Neural crest cell (in vitro differentiated cells): ENCODE data around the gene PRDX5. TPM values are rescaled to one million over a fixed set of nuclear protein-coding genes. Genes with fewer than 3 reads are reported as not detected.
A peak's percentile ranks its signal among the peaks of the same experiment; 100 is the strongest.

ENCODE experiments used
- DNase-seq: peaks from one replicate; pipeline ENCODE4 v3.0.0; 2021; ENCODE audit warnings: low read depth, mixed read lengths, low spot score
- H3K27ac Mint-ChIP-seq: one replicate; pipeline ENCODE4 v1.8.0; 2021; ENCODE audit warnings: mild to moderate bottlenecking, mixed read lengths; ENCODE audit not compliant: unreplicated experiment
- H3K27me3 Mint-ChIP-seq: 2 replicates; pipeline ENCODE4 v1.8.0; 2021; ENCODE audit warnings: low read depth, mild to moderate bottlenecking, mixed read lengths
- H3K36me3 Mint-ChIP-seq: 2 replicates; pipeline ENCODE4 v1.8.0; 2021; ENCODE audit warnings: low read depth, mild to moderate bottlenecking, mixed read lengths
- H3K4me1 Mint-ChIP-seq: 2 replicates; pipeline ENCODE4 v1.8.0; 2021; ENCODE audit warnings: mixed read lengths
- H3K4me3 Mint-ChIP-seq: one replicate; pipeline ENCODE4 v1.8.0; 2021; ENCODE audit warnings: mild to moderate bottlenecking, mixed read lengths
- H3K9me3 Mint-ChIP-seq: 2 replicates; pipeline ENCODE4 v1.8.0; 2021; ENCODE audit warnings: mixed read lengths
- total RNA-seq: library from RNA; stranded (reverse); gene quantifications from 2 replicates; pipeline ENCODE4 v1.2.1, GENCODE V29; 2021
- TF ChIP-seq, protein P1 (sequence below): fragments of 200-600 bp; sonication (generic); conservative IDR thresholded peaks from 2 replicates; pipeline ENCODE4 v1.5.0; 2021; ENCODE audit warnings: antibody characterized with exemption, mild to moderate bottlenecking

The PRDX5 gene
- total RNA-seq, 1 donor from 2014 or later, result 148 TPM

DNA sequence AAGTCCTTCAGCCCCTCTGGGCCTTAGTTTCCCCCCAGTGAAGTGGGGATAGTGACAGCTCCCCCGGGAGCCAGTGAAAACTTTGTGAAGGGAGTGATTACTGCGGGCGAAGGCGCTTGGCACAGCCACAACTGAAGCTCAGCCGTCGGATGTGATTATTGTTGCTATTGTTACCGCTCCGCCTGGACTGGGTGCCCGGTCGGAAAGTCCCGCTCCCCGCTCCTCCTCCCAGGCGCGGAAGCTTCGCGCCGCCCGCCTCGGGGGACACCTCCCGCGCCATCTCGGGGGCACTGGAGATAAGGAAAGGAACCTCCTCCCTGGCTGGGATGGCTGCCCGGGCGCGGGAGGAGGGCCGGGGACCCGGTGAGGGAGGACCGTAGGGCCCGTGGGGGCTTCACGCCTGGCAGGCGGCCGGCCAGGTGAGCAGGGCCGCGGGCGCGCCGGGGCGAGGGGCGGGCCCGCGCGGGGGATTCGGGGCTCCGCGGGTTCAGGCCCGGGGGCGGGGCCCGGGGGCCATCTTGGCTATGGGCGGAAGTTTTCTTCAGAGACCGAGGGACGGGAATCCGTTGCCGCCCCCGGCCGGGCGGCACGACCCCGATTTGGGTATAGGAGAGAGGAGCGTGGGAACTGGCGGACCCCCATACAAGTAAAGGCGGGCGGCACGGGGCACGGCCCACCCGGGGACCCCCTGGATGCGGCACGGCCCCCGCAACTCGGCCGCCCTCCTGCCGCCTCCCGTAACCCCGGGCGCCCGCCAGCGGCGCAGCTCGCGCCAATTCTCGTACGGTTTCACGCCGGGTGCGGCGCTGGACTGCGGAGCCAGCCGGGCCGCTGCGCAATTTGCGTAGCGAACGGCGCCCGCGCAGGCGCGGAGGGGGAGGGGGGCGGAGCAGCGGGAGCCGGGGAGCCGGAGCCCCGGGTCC is 32.7 kb upstream of the PRDX5 start, which contains the start of gene GPR137:
TSS of gene GPR137 (plus strand) at position 887 of the 923 bp plus-strand sequence. CDS start 677 bp downstream, outside the sequence.
- no peaks in the 10 kb centered on the region for H3K9me3 Mint-ChIP-seq
- H3K4me1 Mint-ChIP-seq, result peaks cover 15% of the 10 kb centered on the region
- TF ChIP-seq, protein P1, sequence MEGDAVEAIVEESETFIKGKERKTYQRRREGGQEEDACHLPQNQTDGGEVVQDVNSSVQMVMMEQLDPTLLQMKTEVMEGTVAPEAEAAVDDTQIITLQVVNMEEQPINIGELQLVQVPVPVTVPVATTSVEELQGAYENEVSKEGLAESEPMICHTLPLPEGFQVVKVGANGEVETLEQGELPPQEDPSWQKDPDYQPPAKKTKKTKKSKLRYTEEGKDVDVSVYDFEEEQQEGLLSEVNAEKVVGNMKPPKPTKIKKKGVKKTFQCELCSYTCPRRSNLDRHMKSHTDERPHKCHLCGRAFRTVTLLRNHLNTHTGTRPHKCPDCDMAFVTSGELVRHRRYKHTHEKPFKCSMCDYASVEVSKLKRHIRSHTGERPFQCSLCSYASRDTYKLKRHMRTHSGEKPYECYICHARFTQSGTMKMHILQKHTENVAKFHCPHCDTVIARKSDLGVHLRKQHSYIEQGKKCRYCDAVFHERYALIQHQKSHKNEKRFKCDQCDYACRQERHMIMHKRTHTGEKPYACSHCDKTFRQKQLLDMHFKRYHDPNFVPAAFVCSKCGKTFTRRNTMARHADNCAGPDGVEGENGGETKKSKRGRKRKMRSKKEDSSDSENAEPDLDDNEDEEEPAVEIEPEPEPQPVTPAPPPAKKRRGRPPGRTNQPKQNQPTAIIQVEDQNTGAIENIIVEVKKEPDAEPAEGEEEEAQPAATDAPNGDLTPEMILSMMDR, result no peak
- peak within 1 kb of the TSS; percentile 27 for H3K27ac Mint-ChIP-seq
- DNase-seq, result peak; percentile 95
- H3K4me3 Mint-ChIP-seq, result peak within 1 kb of the TSS; percentile 92
- H3K36me3 Mint-ChIP-seq, result no peaks in the 10 kb centered on the region
- peaks cover 21% of the 10 kb centered on the region for H3K27me3 Mint-ChIP-seq

DNA sequence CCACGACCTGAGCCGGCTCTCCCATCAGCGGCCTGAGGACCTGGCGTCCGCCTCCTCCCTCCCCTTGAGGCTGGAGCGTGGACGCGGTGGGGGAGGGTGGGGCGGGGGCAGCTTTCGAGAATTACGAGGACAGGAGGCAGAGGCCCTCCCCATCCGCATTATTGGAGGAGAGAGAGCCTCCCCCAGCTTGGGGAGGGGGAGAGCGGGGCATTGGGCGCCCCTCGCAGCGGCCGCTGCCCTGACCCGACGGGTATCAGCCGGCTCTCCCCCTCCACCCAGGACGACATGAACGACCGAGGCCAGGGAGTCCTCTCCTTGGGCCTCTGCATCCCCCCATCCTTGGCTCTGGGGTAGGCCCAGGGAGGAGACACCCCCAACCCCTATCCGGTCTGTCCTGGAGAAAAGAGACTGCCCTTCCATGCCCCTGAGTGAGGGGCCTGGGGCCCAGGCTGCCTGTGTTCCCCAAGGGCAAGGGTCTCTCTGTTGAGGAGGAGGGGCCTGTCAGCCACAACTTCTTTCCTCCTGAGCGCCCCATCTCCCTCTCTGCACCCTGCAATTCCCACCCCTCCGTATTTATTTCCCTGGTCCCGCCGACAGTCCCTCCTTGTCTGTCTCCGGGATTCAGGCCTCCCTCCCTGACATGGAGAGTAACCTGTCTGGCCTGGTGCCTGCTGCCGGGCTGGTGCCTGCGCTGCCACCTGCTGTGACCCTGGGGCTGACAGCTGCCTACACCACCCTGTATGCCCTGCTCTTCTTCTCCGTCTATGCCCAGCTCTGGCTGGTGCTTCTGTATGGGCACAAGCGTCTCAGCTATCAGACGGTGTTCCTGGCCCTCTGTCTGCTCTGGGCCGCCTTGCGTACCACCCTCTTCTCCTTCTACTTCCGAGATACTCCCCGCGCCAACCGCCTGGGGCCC is 31.8 kb upstream of the PRDX5 start:
- Mint-ChIP-seq H3K27me3 (peaks cover 30% of the 10 kb centered on the region), H3K4me3 (peak overlapping the region; percentile 89), H3K4me1 (peaks cover 19% of the 10 kb centered on the region), H3K9me3 (no peaks in the 10 kb centered on the region), H3K36me3 (no peaks in the 10 kb centered on the region), H3K27ac (no peak overlapping the region)
- DNase-seq, result no peak
- TF ChIP-seq, protein P1, result no peak

DNA sequence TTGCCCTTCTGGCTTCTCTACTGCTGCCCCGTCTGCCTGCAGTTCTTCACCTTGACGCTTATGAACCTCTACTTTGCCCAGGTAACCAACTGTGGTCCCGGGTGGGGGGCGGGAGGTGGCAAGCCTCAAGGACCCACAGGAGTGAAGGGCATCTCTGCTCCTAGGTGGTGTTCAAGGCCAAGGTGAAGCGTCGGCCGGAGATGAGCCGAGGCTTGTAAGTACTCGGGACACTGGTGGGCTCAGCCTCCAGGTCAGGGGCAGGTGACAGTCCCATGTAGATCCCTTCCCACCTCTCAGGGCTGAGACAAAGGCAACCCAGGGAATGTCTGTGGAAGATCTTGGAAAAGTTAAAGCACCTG is 31.1 kb upstream of the PRDX5 start:
- TF ChIP-seq, protein P1, result no peak

DNA sequence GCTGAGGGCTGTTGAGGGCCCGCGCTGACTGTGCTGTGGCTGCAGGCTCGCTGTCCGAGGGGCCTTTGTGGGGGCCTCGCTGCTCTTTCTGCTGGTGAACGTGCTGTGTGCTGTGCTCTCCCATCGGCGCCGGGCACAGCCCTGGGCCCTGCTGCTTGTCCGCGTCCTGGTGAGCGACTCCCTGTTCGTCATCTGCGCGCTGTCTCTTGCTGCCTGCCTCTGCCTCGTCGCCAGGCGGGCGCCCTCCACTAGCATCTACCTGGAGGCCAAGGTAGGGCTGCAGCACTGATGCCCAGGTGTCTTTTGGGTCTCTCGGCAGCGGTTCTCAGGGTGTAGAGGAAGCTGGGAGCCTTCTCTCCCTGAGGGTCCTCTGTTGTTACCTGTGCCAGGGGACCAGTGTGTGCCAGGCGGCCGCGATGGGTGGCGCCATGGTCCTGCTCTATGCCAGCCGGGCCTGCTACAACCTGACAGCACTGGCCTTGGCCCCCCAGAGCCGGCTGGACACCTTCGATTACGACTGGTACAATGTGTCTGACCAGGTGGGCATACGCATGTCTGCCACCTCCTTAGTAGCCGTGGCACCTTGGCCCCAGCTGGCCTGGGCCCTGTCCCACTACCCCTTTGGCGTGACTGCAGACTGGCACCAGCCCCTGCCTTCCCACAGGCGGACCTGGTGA is 30.1 kb upstream of the PRDX5 start:
- no peaks in the 10 kb centered on the region for H3K36me3 Mint-ChIP-seq
- no peak for DNase-seq
- no peaks in the 10 kb centered on the region for H3K9me3 Mint-ChIP-seq
- H3K27ac Mint-ChIP-seq, result no peak overlapping the region
- TF ChIP-seq, protein P1, result no peak
- H3K4me1 Mint-ChIP-seq, result peaks cover 16% of the 10 kb centered on the region
- H3K4me3 Mint-ChIP-seq, result peak overlapping the region; percentile 89
- H3K27me3 Mint-ChIP-seq, result peaks cover 39% of the 10 kb centered on the region

More for the DNA sequence above, 31.1 kb upstream of the PRDX5 start:
- Mint-ChIP-seq H3K27ac (no peak overlapping the region), H3K4me1 (peaks cover 16% of the 10 kb centered on the region), H3K4me3 (peak overlapping the region; percentile 89), H3K36me3 (no peaks in the 10 kb centered on the region), H3K9me3 (no peaks in the 10 kb centered on the region), H3K27me3 (peaks cover 32% of the 10 kb centered on the region)
- no peak for DNase-seq

DNA sequence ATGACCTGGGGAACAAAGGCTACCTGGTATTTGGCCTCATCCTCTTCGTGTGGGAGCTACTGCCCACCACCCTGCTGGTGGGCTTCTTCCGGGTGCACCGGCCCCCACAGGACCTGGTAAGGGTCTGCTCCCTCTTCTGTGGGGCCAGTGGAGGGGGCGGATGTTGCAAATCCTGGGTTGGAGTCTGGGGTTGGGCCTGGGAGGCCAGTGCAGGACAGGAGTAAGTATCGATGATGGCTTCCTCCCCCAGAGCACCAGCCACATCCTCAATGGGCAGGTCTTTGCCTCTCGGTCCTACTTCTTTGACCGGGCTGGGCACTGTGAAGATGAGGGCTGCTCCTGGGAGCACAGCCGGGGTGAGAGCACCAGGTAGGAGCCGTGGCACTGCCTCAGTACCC is 29.6 kb upstream of the PRDX5 start:
- H3K36me3 Mint-ChIP-seq, result no peaks in the 10 kb centered on the region
- TF ChIP-seq, protein P1, result no peak
- no peak for DNase-seq
- H3K9me3 Mint-ChIP-seq, result no peaks in the 10 kb centered on the region
- no peak overlapping the region for H3K27ac Mint-ChIP-seq
- H3K4me1 Mint-ChIP-seq, result peaks cover 16% of the 10 kb centered on the region
- peaks cover 44% of the 10 kb centered on the region for H3K27me3 Mint-ChIP-seq
- peak overlapping the region; percentile 23 for H3K4me3 Mint-ChIP-seq
